ENCODE data around the gene GIGYF2.
"Not testable (repeated sequence)": the region's sequence is repeated elsewhere in the genome, so short reads cannot be mapped to it uniquely, and the experiment has no call there.

The GIGYF2 gene

GRCh38 chr2:232697059-232697806 is at the start of gene GIGYF2:
Gene GIGYF2 (plus strand): TSS chr2:232697331. CDS start chr2:232735198, 37,867 bp downstream.
- DNase-seq (ENCODE audit: low spot score): peak; percentile 92

GRCh38 chr2:232649033-232649432 is 48.1 kb upstream of the GIGYF2 start:
- no peak for DNase-seq (ENCODE audit: low spot score)

- DNase-seq (ENCODE audit: low spot score): no peak
Measured at GRCh38 chr2:232652505-232652851, 44.7 kb upstream of the GIGYF2 start.

DNA sequence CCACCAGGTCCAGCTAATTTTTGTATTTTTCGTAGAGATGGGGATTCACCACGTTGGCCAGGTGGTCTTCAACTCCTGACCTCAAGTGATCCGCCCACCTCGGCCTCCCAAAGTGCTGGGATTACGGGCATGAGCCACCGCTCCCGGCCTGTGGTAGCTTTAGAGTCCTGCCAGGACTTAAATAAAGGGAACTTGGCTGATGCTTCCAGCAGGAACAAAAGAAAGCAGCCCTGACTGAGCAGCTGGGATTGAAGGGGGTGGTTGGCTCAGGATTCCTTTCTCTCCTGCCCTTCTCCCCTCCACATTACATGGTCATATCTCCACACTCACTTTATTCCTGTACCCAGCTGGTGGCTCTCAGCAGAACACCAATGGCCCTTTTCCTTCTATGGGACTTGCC is 43.7 kb upstream of the GIGYF2 start:
- no peak for DNase-seq (ENCODE audit: low spot score)

DNA sequence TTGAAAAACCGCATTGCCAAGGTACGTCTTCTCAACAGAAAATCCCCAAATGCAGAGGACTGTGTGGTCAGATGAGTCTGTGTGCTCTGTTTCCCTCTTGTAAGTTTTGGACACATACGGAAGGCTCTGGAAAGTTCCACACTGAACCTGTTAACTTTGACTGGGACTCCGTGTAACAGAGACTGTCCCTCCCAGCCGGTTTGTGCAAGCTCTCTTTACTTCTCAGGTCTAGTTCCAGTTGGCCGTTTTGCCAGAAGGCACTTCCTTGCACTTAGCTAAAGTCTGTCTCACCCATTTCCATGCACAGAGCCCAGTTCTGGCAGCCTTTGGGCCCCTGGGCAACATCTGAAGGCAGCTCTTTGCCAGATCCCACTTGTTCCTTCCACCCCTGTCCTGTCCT is 41.7 kb upstream of the GIGYF2 start:
- no peak for DNase-seq (ENCODE audit: low spot score)

GRCh38 chr2:232658217-232658785 is 38.8 kb upstream of the GIGYF2 start:
- DNase-seq (ENCODE audit: low spot score): no peak

GRCh38 chr2:232659359-232659758 is 37.8 kb upstream of the GIGYF2 start:
- no peak for DNase-seq (ENCODE audit: low spot score)

- DNase-seq (ENCODE audit: low spot score): no peak
Measured at GRCh38 chr2:232662486-232663260, 34.5 kb upstream of the GIGYF2 start.

- DNase-seq (ENCODE audit: low spot score): no peak
Measured at GRCh38 chr2:232666051-232666805, 30.9 kb upstream of the GIGYF2 start.

- DNase-seq (ENCODE audit: low spot score): no peak
Measured at GRCh38 chr2:232667989-232668583, 29.0 kb upstream of the GIGYF2 start.

DNA sequence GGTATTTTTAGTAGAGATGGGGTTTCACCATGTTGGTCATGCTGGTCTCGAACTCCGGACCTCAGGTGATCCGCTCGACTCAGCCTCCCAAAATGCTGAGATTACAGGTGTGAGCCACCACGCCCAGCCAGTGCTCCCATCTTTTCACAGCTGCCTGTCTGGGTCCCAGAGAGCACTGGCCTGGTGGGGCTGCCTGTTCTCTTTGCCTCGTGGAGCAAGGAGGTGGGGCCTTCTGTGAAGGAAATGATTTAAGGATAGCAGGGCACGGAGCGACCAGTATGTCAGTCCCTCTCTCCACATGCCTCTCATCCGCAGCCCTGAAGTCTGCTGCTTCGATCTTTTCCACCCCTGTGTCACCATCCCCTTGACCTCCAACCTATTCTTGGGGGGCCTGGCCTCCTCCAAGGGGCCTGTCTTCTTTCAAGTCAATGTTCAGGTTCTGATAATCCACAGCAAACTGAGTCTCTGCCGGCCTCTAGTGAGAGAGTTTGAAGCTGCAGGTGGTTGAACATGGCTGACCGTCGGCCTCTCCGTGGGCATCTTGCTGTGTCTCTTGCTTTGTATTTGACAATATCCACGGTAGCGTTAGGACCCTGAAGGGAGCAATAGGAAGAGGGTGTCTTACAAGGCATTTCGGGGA is 28.2 kb upstream of the GIGYF2 start:
- no peak for DNase-seq (ENCODE audit: low spot score)

DNA sequence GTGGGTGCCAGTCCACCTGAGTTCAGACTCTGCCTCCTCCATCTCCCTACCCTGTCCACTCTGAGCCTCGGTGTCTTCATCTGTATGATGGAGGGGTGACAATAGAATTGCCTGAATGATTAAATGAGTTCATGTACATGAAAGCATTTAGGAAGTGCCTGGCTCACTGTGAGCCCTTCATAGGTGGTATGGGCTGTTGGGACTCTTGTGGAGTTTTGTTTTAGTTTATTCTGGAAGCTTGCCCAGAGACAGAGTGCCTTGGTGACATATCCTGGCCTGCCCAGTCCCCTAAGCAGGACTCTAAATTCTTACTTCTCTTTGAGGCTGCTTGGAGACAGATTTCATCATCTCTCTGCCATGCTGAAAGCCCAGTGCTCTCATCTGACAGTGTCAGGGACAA is 24.5 kb upstream of the GIGYF2 start:
- no peak for DNase-seq (ENCODE audit: low spot score)

DNA sequence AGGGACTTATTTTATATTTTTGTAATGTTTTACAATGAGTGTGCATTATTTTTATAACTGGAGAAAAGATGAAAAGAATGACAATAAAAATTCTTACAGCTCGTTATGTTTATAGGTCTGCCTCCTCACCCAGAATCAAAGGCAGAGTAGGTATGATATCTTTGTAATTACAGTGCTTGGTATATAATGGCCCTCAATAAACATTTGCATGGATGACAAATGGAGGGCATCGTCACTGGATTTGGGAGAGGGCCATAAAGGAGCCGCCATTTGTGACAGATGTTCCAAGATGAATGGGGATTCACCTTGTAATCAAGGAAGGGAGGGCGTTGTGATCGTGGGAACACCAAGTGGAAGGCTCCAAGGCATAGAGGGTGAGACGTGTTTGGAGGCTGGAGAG is 22.6 kb upstream of the GIGYF2 start:
- DNase-seq (ENCODE audit: low spot score): no peak

DNA sequence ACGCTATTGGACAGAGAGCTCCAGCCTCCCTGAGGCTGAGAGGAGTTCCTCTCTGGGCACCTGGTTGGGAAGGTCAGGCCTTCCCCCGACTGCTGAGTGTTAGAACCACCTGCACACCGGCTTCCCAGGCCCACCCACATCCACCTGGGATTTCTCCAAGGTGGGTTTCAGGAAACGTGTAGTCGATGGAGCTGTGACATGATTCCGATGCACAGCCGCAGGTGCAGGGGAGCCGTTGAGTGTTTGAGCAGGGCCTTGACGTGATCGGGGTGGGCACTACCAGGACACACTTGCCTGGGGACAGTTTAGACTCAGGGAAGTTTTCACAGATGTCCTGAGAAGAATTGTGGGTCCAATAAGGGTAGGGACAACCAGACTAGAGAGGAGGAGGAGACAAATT is 21.8 kb upstream of the GIGYF2 start:
- DNase-seq (ENCODE audit: low spot score): no peak

DNA sequence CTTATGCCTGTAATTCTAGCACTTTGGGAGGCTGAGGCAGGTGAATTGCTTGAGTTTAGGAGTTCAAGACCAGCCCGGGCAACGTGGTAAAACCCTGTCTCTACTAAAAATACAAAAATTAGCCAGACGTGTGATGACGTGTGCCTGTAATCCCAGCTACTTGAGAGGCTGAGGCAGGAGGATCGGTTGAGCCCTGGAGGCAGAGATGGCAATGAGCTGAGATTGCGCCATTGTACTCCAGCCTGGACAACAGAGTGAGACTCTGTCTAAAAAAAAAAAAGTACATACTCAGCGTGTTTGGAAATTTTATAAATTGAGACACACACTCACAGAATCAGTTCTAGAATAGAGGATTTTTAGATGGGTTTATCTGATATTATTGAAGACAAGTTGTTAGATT is 17.1 kb upstream of the GIGYF2 start:
- no peak for DNase-seq (ENCODE audit: low spot score)

DNA sequence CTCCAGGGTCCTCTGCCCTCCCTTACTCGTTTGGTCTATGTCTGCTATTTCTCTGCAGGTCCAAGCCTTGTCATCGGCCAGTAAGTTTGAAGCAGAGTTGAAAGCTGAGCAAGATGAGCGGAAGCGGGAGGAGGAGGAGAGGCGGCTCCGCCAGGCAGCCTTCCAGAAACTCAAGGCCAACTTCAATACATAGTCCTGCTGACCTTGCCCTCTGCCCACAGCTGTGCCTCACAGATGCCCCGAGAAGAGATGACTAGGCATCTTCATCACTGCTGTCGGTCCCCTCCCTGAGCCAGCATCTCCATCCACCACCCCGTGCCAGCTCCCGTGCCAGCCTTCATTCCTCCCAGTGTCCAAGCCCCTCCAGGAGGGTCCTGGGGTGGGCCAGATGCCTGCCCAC is 15.6 kb upstream of the GIGYF2 start:
- DNase-seq (ENCODE audit: low spot score): no peak

DNA sequence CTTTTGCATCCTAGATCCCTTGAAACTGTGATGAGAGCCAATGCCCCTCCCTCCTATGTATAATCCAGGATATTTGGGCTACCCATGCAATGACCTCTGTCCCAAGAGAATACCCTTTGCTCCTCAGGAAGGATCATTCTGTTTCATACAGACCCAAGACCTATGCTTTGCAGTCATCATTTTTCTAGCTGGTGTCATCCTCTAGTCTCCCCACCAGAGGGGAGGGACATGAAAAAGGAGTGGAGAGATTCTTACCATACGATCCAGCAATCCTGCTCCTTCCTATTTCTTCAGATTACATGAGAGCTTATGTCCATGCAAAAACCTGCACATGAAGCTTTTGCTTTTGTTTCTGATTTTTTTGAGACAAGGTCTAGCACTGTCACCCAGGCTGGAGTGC is 13.8 kb upstream of the GIGYF2 start:
- DNase-seq (ENCODE audit: low spot score): no peak

GRCh38 chr2:232685391-232685790 is 11.7 kb upstream of the GIGYF2 start:
- not testable (repeated sequence) for DNase-seq (ENCODE audit: low spot score)

DNA sequence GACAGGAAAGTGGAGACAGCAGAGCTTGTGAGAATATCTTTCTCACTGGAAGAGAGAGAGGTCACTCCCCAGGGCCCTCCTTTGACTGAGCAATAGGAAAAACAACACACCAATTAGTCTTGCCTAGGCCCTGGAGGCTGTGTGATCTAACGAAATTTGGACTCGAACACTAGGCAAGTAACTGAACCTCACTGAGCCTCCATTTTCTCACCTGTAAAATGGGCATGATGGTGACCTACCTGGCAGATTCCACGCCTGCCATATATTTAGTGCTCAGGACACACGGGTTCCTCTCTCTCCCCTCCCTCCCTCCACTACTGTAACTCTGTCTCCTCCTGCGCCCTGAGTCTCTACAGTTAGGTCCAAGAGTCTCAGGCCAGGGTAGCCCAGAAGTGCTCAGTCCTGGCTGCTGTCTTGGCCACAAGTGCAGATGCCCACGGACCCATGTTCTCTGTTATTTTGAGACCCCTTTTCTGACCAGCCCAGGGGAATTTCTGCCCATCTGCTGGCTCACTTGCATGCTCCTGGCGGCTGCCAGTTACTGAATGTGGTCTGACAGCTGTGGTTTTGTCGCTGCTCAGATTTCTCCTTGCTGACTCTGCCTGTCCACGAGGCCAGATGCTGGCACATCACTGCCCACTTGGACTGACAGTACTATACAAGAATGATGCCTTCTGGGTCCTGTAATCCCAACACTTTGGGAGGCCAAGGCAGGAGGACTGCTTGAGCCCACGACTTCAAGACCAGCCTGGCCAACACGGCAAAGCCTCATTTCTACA is 9.6 kb upstream of the GIGYF2 start:
- no peak for DNase-seq (ENCODE audit: low spot score)

DNA sequence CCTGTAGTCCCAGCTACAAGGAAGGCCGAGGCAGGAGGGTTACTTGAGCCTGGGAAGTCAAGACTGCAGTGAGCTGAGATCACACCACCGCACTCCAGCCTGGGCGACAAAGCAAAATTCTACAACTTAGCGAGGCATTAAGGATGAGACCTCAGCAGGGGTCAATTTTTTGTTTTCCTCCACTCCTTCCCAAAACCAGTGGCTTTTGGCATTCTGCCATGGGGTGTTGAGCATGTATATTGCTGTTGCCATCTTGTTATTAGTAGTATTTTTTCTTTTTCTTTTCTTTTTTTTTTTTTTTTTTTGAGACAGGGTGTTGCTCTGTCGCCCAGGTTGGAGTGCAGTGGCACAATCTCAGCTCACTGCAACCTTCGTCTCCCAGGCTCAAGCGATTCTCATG is 8.9 kb upstream of the GIGYF2 start:
- peak; percentile 16 for DNase-seq (ENCODE audit: low spot score)

Measured in hematopoietic multipotent progenitor cell treated with erythropoietin and hydrocortisone succinate and interleukin-3 and kit ligand, for 15 days (in vitro differentiated cells).